Peyer's patch (tissue), 4 donors: ENCODE data around the gene ATP6V1D. TPM values are rescaled to one million over a fixed set of nuclear protein-coding genes. Genes with fewer than 3 reads are reported as not detected.

Source experiments
- DNase-seq, 3 donors: peaks; one replicate each; pipeline ENCODE4 v3.0.0-alpha.2; 2017 to 2019
- H3K27ac ChIP-seq, 4 donors: fragments of 200-600 bp; sonication (generic); one replicate each; pipeline ENCODE4 v1.5.1; 2016 to 2019
- H3K27me3 ChIP-seq, 2 donors: fragments of 200-600 bp; sonication (generic); one replicate each; pipeline ENCODE4 v1.5.1; 2019
- H3K36me3 ChIP-seq, 3 donors: fragments of 200-600 bp; sonication (generic); one replicate each; pipeline ENCODE4 v1.5.1; 2016 to 2019
- H3K4me1 ChIP-seq, 4 donors: fragments of 200-600 bp; sonication (generic); one replicate each; pipeline ENCODE4 v1.5.1; 2016 to 2019
- H3K4me3 ChIP-seq, 4 donors: fragments of 200-600 bp; sonication (generic); 1 replicate in 3 of 4; 2 replicates in 1 of 4; pipeline ENCODE4 v1.5.1; 2016 to 2019; ENCODE audit warnings: mild to moderate bottlenecking in 1 of 4
- H3K9me3 ChIP-seq, 4 donors: fragments of 200-600 bp; sonication (generic); one replicate each; pipeline ENCODE4 v1.5.1; 2016 to 2019; ENCODE audit warnings: mild to moderate bottlenecking in 1 of 4
- POLR2A ChIP-seq, 2 donors: fragments of 450-650 bp; IDR thresholded peaks; one replicate each; pipeline ENCODE4 v1.5.1; 2017; ENCODE audit warnings: antibody characterized with exemption in 2 of 2, mild to moderate bottlenecking in 2 of 2, moderate library complexity in 2 of 2
- total RNA-seq, 4 donors: library from RNA; depleted of rRNA; stranded (reverse); fragments of >200 nt; gene quantifications; one replicate each; pipeline ENCODE4 v1.1.0, GENCODE V29; 2016
- TF ChIP-seq, protein P1 (sequence below), 6 experiments: fragments of 450-650 bp in 4 of 6; fragments of 200-600 bp in 2 of 6; sonication (generic) in 1 of 6; IDR thresholded peaks; one replicate each; pipeline ENCODE4 v1.5.1; 2017 to 2019; ENCODE audit warnings: antibody characterized with exemption in 6 of 6, mild to moderate bottlenecking in 3 of 6, moderate library complexity in 1 of 6

ATP6V1D gene
- total RNA-seq, 4 donors from 2014 or later = 67.0 to 93.3 (median 78.5) TPM

DNA sequence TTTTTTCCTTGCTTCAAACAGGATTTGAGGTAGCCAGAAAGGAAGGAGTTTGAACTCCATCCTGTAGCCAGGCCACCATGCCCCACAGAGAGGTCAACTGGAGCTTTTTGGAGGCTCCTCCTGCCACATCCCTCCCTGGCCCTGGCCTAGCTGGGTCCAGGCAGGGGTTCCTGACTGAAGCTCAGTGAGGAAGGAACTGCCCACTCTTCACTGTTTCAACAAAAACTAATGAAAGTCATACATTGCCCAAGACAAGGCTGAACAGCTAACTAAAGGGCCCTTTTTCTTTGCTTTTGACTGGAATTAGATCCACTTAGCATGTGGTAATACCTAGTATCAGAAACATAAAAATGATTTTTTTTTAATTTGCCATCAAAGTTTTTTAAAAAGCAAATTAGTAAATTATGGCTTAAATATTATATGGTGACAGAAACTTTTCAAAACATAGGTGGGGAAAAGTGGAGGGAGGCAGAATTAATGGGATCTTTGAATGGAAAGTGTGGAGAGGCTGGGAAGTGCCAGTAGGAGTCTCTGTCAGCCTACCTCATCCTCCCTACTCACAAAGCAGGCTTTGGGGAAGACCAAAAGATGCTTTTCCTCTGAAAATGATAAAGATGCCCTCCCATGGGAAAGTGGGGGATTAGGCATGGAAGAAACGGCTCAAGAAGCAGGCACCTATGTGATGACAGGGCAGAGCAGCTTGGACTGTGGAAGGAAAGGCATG is 30.4 kb upstream of the ATP6V1D start:
- H3K9me3 ChIP-seq = no peaks in the 10 kb centered on the region
- H3K36me3 ChIP-seq = peaks cover 0 to 28% (median 0%) of the 10 kb centered on the region in 3 donors
- no peaks in the 10 kb centered on the region for H3K4me1 ChIP-seq
- H3K4me3 ChIP-seq = no peak overlapping the region
- no peaks in the 10 kb centered on the region for H3K27me3 ChIP-seq
- no peak for DNase-seq
- no peak for TF ChIP-seq POLR2A (IDR thresholded peaks at IDR 0.05)
- TF ChIP-seq, protein P1, sequence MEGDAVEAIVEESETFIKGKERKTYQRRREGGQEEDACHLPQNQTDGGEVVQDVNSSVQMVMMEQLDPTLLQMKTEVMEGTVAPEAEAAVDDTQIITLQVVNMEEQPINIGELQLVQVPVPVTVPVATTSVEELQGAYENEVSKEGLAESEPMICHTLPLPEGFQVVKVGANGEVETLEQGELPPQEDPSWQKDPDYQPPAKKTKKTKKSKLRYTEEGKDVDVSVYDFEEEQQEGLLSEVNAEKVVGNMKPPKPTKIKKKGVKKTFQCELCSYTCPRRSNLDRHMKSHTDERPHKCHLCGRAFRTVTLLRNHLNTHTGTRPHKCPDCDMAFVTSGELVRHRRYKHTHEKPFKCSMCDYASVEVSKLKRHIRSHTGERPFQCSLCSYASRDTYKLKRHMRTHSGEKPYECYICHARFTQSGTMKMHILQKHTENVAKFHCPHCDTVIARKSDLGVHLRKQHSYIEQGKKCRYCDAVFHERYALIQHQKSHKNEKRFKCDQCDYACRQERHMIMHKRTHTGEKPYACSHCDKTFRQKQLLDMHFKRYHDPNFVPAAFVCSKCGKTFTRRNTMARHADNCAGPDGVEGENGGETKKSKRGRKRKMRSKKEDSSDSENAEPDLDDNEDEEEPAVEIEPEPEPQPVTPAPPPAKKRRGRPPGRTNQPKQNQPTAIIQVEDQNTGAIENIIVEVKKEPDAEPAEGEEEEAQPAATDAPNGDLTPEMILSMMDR (IDR thresholded peaks at IDR 0.05) = no peak
- H3K27ac ChIP-seq = no peak overlapping the region

DNA sequence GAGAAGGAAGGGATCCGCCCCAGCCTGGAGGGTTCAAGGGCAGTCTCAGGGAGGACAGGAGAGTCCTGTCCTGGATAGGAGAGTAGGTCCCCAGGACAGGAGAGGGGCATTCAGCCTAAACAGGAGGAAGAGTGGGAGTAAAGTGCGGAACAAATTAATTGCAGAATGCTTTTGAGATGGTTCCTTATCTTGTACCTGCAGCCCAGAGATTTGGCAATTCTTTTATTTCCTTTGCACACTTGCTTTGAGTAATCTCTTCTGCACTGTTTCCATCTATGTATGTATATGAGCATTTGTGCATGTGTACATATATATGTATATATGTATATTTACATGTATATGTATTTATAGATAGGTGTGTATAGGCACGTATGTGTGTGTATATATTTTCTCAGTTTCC is 29.7 kb upstream of the ATP6V1D start:
- Histone ChIP-seq H3K9me3 (no peaks in the 10 kb centered on the region), H3K4me1 (no peaks in the 10 kb centered on the region), H3K27ac (no peak overlapping the region), H3K4me3 (no peak overlapping the region), H3K27me3 (no peaks in the 10 kb centered on the region), H3K36me3 (peaks cover 0 to 35% (median 0%) of the 10 kb centered on the region in 3 donors)
- DNase-seq = no peak
- TF ChIP-seq, protein P1 (IDR thresholded peaks at IDR 0.05) = no peak
- no peak for TF ChIP-seq POLR2A (IDR thresholded peaks at IDR 0.05)

DNA sequence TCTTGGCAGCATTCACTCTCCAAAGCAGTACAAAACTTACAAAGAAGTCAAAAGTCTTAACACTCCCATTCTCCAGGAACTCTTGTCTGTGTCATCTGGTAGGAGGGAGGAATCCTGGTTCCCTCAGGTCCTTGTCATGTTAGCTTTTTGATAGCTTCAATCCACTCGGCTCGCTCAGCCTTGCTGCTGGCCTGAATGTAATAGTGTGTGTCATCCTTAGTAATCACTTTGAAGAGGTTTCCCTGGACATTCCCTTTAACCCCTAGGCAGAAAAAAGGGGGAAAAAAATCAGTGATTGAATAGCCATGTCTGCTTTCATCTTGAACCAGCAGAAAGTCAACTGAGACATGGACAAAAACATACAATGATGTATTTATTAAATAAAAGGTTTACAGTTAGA is 27.6 kb upstream of the ATP6V1D start:
- Histone ChIP-seq H3K4me1 (no peaks in the 10 kb centered on the region), H3K9me3 (no peaks in the 10 kb centered on the region), H3K27me3 (no peaks in the 10 kb centered on the region), H3K27ac (no peak overlapping the region), H3K36me3 (peaks cover 0 to 49% (median 0%) of the 10 kb centered on the region in 3 donors), H3K4me3 (no peak overlapping the region)
- TF ChIP-seq, protein P1 (IDR thresholded peaks at IDR 0.05) = no peak
- no peak for TF ChIP-seq POLR2A (IDR thresholded peaks at IDR 0.05)
- no peak for DNase-seq

DNA sequence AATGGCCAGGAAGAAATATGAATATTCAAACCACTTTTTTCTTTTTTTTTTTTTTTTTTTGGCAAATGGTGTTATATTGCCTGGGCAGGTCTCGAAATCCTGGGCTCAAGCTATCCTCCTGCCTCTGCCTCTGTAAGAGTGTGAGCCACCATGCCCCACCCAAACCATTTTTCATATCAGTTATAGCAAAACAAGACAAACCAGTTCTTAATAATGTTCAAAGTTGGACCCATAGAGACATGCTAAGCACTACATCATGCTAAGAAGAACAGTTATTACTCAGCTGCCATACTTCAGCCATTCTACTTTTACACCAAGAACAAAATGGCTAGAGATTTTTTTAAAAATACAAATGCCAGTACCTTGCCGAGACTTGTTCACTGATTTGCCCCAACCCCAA is 26.0 kb upstream of the ATP6V1D start:
- no peak for TF ChIP-seq POLR2A (IDR thresholded peaks at IDR 0.05)
- TF ChIP-seq, protein P1 (IDR thresholded peaks at IDR 0.05) = no peak
- no peak overlapping the region for H3K27ac ChIP-seq
- H3K27me3 ChIP-seq = no peaks in the 10 kb centered on the region
- H3K4me1 ChIP-seq = no peaks in the 10 kb centered on the region
- no peaks in the 10 kb centered on the region for H3K9me3 ChIP-seq
- no peak overlapping the region for H3K4me3 ChIP-seq
- peaks cover 0 to 64% (median 0%) of the 10 kb centered on the region in 3 donors for H3K36me3 ChIP-seq
- DNase-seq = no peak

DNA sequence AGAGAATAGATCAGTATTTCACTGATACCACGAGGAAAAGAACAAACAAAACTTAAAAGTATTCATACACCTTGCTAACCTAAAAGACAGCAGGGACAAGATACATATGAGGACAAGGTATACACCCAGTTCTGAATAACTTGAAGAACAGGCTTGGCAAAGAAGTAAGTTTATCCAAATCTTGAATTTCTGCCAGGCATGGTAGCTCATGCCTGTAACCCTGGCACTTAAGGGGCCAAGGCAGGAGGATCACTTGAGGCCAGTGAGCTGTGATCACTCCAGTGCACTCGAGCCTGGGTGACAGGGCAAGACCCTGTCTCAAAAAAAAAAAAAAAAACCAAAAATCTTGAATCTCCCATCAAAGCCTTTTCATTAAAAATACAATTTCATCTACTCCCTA is 25.5 kb upstream of the ATP6V1D start:
- no peaks in the 10 kb centered on the region for H3K4me1 ChIP-seq
- TF ChIP-seq, protein P1 (IDR thresholded peaks at IDR 0.05) = no peak
- TF ChIP-seq POLR2A (IDR thresholded peaks at IDR 0.05) = no peak
- H3K36me3 ChIP-seq = peaks cover 0 to 69% (median 0%) of the 10 kb centered on the region in 3 donors
- no peaks in the 10 kb centered on the region for H3K27me3 ChIP-seq
- DNase-seq = no peak
- no peaks in the 10 kb centered on the region for H3K9me3 ChIP-seq
- H3K4me3 ChIP-seq = no peak overlapping the region
- no peak overlapping the region for H3K27ac ChIP-seq
